Stimulated activated CD4-positive, alpha-beta T cell treated with anti-CD3 and anti-CD28 coated beads, Interleukin-15, amount 100 ng/mL, for 24 hours (primary cell): ENCODE measurements around the gene PARP1.
"Not testable (repeated sequence)": the region's sequence is repeated elsewhere in the genome, so short reads cannot be mapped to it uniquely, and the experiment has no call there.

Experiments
- DNase-seq: peaks from one replicate; pipeline ENCODE4 v3.0.0-alpha.2; 2020

The PARP1 gene

GRCh38 chr1:226428791-226429461, 21.0 kb upstream of the PARP1 start:
- DNase-seq: no peak

- DNase-seq: no peak
These were observed 20.5 kb upstream of the PARP1 start for GRCh38 chr1:226428348-226428747.

- DNase-seq: no peak
These were observed 19.2 kb upstream of the PARP1 start for GRCh38 chr1:226427131-226427530.

GRCh38 chr1:226426395-226426794, 18.5 kb upstream of the PARP1 start:
- DNase-seq: not testable (repeated sequence)

GRCh38 chr1:226425431-226426031, 17.6 kb upstream of the PARP1 start:
- peak; percentile 59 for DNase-seq

- DNase-seq: no peak
These were observed 17.1 kb upstream of the PARP1 start for GRCh38 chr1:226425004-226425378.

- DNase-seq: no peak
These were observed 16.5 kb upstream of the PARP1 start for GRCh38 chr1:226424221-226425003.

GRCh38 chr1:226422478-226422877, 14.6 kb upstream of the PARP1 start:
- DNase-seq: no peak

- DNase-seq: no peak
These were observed 13.0 kb upstream of the PARP1 start for GRCh38 chr1:226420897-226421296.

- no peak for DNase-seq
These were observed 12.4 kb upstream of the PARP1 start for GRCh38 chr1:226420328-226420727.

GRCh38 chr1:226419284-226420029, 11.6 kb upstream of the PARP1 start:
- no peak for DNase-seq

GRCh38 chr1:226417830-226418546, 10.1 kb upstream of the PARP1 start:
- no peak for DNase-seq

GRCh38 chr1:226417350-226417749, 9.5 kb upstream of the PARP1 start:
- no peak for DNase-seq

- no peak for DNase-seq
These were observed 6.3 kb upstream of the PARP1 start for GRCh38 chr1:226414098-226414698.

- DNase-seq: no peak
These were observed 3.7 kb upstream of the PARP1 start for GRCh38 chr1:226411619-226412018.

GRCh38 chr1:226410958-226411357, 3.1 kb upstream of the PARP1 start:
- no peak for DNase-seq

- no peak for DNase-seq
These were observed 1.5 kb upstream of the PARP1 start for GRCh38 chr1:226409392-226409791.

- DNase-seq: no peak
These were observed 642 bp upstream of the PARP1 start for GRCh38 chr1:226408285-226409184.

GRCh38 chr1:226407199-226407496, 745 bp downstream of the PARP1 start:
- DNase-seq: no peak

- DNase-seq: no peak
These were observed 1.5 kb downstream of the PARP1 start for GRCh38 chr1:226406401-226406881.

GRCh38 chr1:226405411-226405988, 2.4 kb downstream of the PARP1 start:
- DNase-seq: peak; percentile 37
